HL-60 (cell line): ENCODE results near the gene ROR2.
A peak's percentile ranks its signal among the peaks of the same experiment; 100 is the strongest.

Source experiments
- DNase-seq, 2 experiments: peaks; one replicate each; pipeline ENCODE4 v3.0.0-alpha.2; 2010 to 2020; ENCODE audit warnings: low read depth in 1 of 2, low spot score in 1 of 2
- H3K27ac ChIP-seq: fragments of 250-450 bp; sonication (Bioruptor Pico); replicated peaks from 2 replicates; pipeline ENCODE4 v1.5.1; 2020; ENCODE audit warnings: mild to moderate bottlenecking, moderate library complexity
- H3K27me3 ChIP-seq: fragments of 250-450 bp; sonication (Bioruptor Pico); 2 replicates; pipeline ENCODE4 v1.5.1; 2021; ENCODE audit warnings: mild to moderate bottlenecking, moderate library complexity; ENCODE audit not compliant: insufficient read depth, poor library complexity, severe bottlenecking
- H3K4me3 ChIP-seq: replicated peaks from 2 replicates; pipeline ENCODE4 v1.5.1; 2011; ENCODE audit warnings: mild to moderate bottlenecking, control low read depth, low read length; ENCODE audit not compliant: insufficient read depth
- CTCF ChIP-seq: IDR thresholded peaks from one replicate; pipeline ENCODE4 v1.5.1; 2011; ENCODE audit warnings: low read length, control low read depth, inconsistent platforms; ENCODE audit not compliant: insufficient read depth
- GABPA ChIP-seq: IDR thresholded peaks from 2 replicates; pipeline ENCODE4 v1.6.1; 2012; ENCODE audit warnings: low read depth
- POLR2AphosphoS5 ChIP-seq: IDR thresholded peaks from 2 replicates; pipeline ENCODE4 v1.6.1; 2012; ENCODE audit warnings: low read depth
- REST ChIP-seq: IDR thresholded peaks from 2 replicates; pipeline ENCODE4 v1.6.1; 2012; ENCODE audit warnings: low read depth; ENCODE audit not compliant: insufficient replicate concordance
- SPI1 ChIP-seq: IDR thresholded peaks from 2 replicates; pipeline ENCODE4 v1.6.1; 2012; ENCODE audit warnings: low read depth, mild to moderate bottlenecking, borderline replicate concordance

The ROR2 gene

DNA sequence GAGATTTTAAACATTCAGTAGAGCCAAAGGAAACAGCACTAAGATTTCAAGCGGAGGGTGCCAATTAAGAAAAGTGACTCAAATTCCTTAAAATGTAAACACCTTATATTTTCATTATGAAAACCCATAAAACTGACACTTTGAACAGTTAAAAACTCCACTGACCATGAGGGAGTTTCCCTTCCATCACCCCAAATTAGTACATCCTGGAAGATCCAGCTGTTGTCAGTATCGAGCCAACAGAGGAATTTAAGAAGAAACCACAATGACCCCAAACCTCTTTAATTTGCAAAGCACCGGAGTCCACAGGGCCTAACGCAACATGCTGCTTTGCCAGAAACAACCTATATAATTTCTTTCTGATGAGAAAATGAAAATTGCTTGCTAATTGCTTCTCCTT lies 41.3 kb downstream of the ROR2 start:
- no peak for TF ChIP-seq CTCF
- Histone ChIP-seq H3K27me3 (no peaks in the 10 kb centered on the region), H3K4me3 (no peak overlapping the region), H3K27ac (no peak overlapping the region)
- DNase-seq, result no peak

- Histone ChIP-seq H3K4me3 (no peak overlapping the region), H3K27me3 (no peaks in the 10 kb centered on the region), H3K27ac (no peak overlapping the region)
- DNase-seq, result no peak
- TF ChIP-seq POLR2AphosphoS5 (no peak), GABPA (no peak), CTCF (no peak), REST (no peak), SPI1 (no peak)
These were observed 41.8 kb downstream of the ROR2 start for GRCh38 chr9:91908293-91908623.

DNA sequence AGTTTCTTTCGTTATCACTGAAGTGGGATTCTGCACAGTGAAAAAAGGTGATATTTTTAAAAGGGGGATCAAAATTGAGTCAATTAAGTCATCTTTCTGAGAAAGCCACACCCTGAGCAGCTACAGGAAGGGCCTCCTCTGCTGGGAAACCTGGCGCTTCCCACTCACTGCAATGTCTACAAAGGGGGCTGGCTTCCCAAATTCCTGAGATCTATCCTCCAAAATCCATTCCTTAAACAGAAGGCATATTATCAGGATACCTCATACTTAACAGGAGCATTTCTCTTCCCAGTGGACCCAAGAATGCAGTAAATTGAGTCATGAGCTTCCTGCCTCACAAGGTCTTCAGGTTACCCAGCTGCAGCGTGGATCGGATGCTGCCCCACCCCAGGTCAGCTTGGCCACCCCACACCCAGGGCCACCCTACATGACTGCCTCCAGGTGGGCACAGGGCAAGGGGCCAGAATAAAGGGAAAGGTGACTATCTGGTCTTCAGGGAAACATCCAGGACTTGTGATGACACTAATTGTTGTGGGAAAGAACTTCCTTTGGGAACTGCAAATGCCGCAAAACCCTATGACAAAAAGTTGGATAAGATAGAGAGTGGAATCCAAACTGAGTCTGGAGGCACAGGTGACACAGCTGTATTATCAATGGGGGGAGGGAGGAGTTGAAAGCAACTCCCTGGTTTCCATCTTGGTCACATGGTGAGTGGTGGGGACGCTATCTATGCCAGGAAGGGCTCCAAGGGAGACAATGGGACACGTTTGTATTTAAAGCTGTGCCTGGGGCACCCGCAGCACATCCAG lies 42.3 kb downstream of the ROR2 start:
- DNase-seq, result no peak
- Histone ChIP-seq H3K4me3 (no peak overlapping the region), H3K27me3 (no peaks in the 10 kb centered on the region), H3K27ac (no peak overlapping the region)
- no peak for TF ChIP-seq POLR2AphosphoS5

- peak; percentile 79 for TF ChIP-seq POLR2AphosphoS5
- no peak for TF ChIP-seq REST
- no peaks in the 10 kb centered on the region for H3K27me3 ChIP-seq
- H3K4me3 ChIP-seq, result peak overlapping the region; percentile 45
- peak in 1 of 2 experiments; percentile 79 for DNase-seq
- peak overlapping the region; percentile 38 for H3K27ac ChIP-seq
These were observed 44.0 kb downstream of the ROR2 start for GRCh38 chr9:91905991-91906469.

DNA sequence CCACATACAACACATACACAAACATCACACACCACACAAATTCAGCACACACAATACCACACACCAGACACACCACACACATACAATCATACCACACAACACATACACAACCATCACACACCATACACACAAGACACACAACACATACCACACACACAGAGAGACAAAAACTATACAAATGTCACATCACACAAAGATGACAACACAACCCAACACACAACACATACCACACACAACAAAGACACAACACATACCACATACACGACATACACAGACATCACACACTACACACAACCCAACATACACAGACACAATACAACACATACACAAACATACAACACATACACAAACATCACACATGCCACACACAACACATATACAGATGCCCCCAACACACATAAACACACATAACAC lies 44.8 kb downstream of the ROR2 start:
- Histone ChIP-seq H3K27me3 (no peaks in the 10 kb centered on the region), H3K27ac (no peak overlapping the region), H3K4me3 (no peak overlapping the region)
- TF ChIP-seq CTCF, result no peak
- TF ChIP-seq REST, result no peak
- no peak for TF ChIP-seq POLR2AphosphoS5
- no peak for TF ChIP-seq GABPA
- no peak for TF ChIP-seq SPI1
- no peak for DNase-seq
